Activated CD8-positive, alpha-beta memory T cell treated with anti-CD3 and anti-CD28 coated beads for 36 hours (primary cell): ENCODE results near the gene SLC25A19. TPM values are rescaled to one million over a fixed set of nuclear protein-coding genes. Genes with fewer than 3 reads are reported as not detected.
"Not testable (repeated sequence)": the region's sequence is repeated elsewhere in the genome, so short reads cannot be mapped to it uniquely, and the experiment has no call there.

Source experiments
- CTCF ChIA-PET: fragments of 350-600 bp; sonication (Branson Sonifier 250); formaldehyde crosslinking; loops from one replicate; lab custom pipeline; 2021; ENCODE audit warnings: antibody characterized with exemption; lab: Charles Lee
- POLR2A ChIA-PET: fragments of 350-600 bp; sonication (Branson Sonifier 250); formaldehyde crosslinking; loops from one replicate; lab custom pipeline; 2021; ENCODE audit warnings: antibody characterized with exemption; lab: Charles Lee
- total RNA-seq, 2 experiments: library from RNA; stranded (reverse); gene quantifications; one replicate each; pipeline ENCODE4 v1.2.3, GENCODE V29; 2021

Gene SLC25A19
- total RNA-seq, 2 experiments from 2014 or later = 136 to 141 TPM

- CTCF ChIA-PET = interaction anchor here (0.5 to 4.3 kb wide), 10 partner anchors 10 to 151 kb away, joined by 3 to 50 read pairs (median 6); partner anchors contain the start of genes MIF4GD and SLC25A19
- POLR2A ChIA-PET = interaction anchor here (0.5 to 3.4 kb wide), 14 partner anchors 9 to 288 kb away, joined by 3 to 69 read pairs (median 5); partner anchors contain the start of genes GRB2, LLGL2, MIF4GD and NT5C
These were observed 27.7 kb downstream of the SLC25A19 start, which contains the start of the genes GGA3 and MRPS7 for GRCh38 chr17:75261336-75262111. GGA3 (minus strand) TSS chr17:75261606; CDS start chr17:75261587, 19 bp downstream. MRPS7 (plus strand) TSS chr17:75261879; CDS start chr17:75261901, 22 bp downstream.

GRCh38 chr17:75260641-75261335 lies 28.4 kb downstream of the SLC25A19 start:
- POLR2A ChIA-PET = interaction anchor here (0.5 to 3.4 kb wide), 17 partner anchors 9 to 287 kb away, joined by 3 to 69 read pairs (median 3); partner anchors contain the start of genes GRB2, MIF4GD, NT5C and SLC25A19
- CTCF ChIA-PET = interaction anchor here (0.8 to 4.3 kb wide), 8 partner anchors 9 to 28 kb away, joined by 4 to 50 read pairs (median 6); partner anchors contain the start of genes MIF4GD and SLC25A19

- POLR2A ChIA-PET, CTCF ChIA-PET: not testable (repeated sequence)
These were observed 32.0 kb downstream of the SLC25A19 start for GRCh38 chr17:75257228-75257627.

GRCh38 chr17:75255954-75256698 lies 33.1 kb downstream of the SLC25A19 start:
- CTCF ChIA-PET, POLR2A ChIA-PET: not testable (repeated sequence)

- ChIA-PET CTCF (interaction anchor here (0.7 to 5.1 kb wide), 3 partner anchors 8 to 12 kb away, joined by 3 to 21 read pairs (median 4); no protein-coding TSS in a partner anchor), POLR2A (interaction anchor here (0.6 to 0.7 kb wide), 2 partner anchors 9 to 773 kb away, joined by 3 to 4 read pairs; partner anchors contain the start of gene GGA3)
These were observed 37.0 kb downstream of the SLC25A19 start for GRCh38 chr17:75252039-75252816.

- POLR2A ChIA-PET = interaction anchor here (0.7 to 3.2 kb wide), 5 partner anchors 11 to 113 kb away, joined by 3 to 41 read pairs (median 6); partner anchors contain the start of genes GGA3, MIF4GD, MRPS7 and SLC25A19
- CTCF ChIA-PET = interaction anchor here (0.6 to 5.1 kb wide), 12 partner anchors 10 to 162 kb away, joined by 3 to 21 read pairs (median 4); partner anchors contain the start of genes GGA3, MIF4GD, MRPS7 and NT5C
These were observed 39.2 kb downstream of the SLC25A19 start for GRCh38 chr17:75250009-75250471.

GRCh38 chr17:75249564-75249963 lies 39.7 kb downstream of the SLC25A19 start:
- CTCF ChIA-PET = interaction anchor here (1.0 to 5.1 kb wide), 8 partner anchors 10 to 163 kb away, joined by 3 to 21 read pairs (median 4); partner anchors contain the start of genes GGA3, MRPS7, NT5C and SLC25A19
- POLR2A ChIA-PET = interaction anchor here (1.3 to 3.2 kb wide), 4 partner anchors 12 to 40 kb away, joined by 3 to 41 read pairs (median 10); partner anchors contain the start of genes GGA3, MIF4GD, MRPS7 and SLC25A19

GRCh38 chr17:75246404-75246803 lies 42.8 kb downstream of the SLC25A19 start:
- ChIA-PET CTCF (interaction anchor here (0.6 to 1.1 kb wide), 3 partner anchors 15 to 155 kb away, joined by 3 to 5 read pairs (median 3); partner anchors contain the start of genes GGA3 and MRPS7), POLR2A (no interaction called here)

- CTCF ChIA-PET = no interaction called here
- POLR2A ChIA-PET = no interaction called here
These were observed 44.2 kb downstream of the SLC25A19 start for GRCh38 chr17:75245011-75245410.

GRCh38 chr17:75244133-75244866 lies 44.9 kb downstream of the SLC25A19 start:
- ChIA-PET POLR2A (no interaction called here), CTCF (no interaction called here)

GRCh38 chr17:75242461-75243042 lies 46.7 kb downstream of the SLC25A19 start:
- CTCF ChIA-PET = interaction anchor here (0.5 to 4.4 kb wide), 6 partner anchors 19 to 170 kb away, joined by 3 to 39 read pairs (median 5); partner anchors contain the start of genes GGA3, MIF4GD and MRPS7

GRCh38 chr17:75241996-75242460 lies 47.2 kb downstream of the SLC25A19 start:
- CTCF ChIA-PET = interaction anchor here (0.5 to 5.1 kb wide), 7 partner anchors 13 to 171 kb away, joined by 3 to 39 read pairs (median 6); partner anchors contain the start of genes GGA3, MIF4GD and MRPS7
- POLR2A ChIA-PET = interaction anchor here (0.6 to 2.4 kb wide), 4 partner anchors 19 to 47 kb away, joined by 3 to 12 read pairs (median 5); partner anchors contain the start of genes GGA3, MIF4GD and MRPS7

More at GRCh38 chr17:75242461-75243042, 46.7 kb downstream of the SLC25A19 start:
- POLR2A ChIA-PET = interaction anchor here (0.6 to 2.4 kb wide), 5 partner anchors 18 to 64 kb away, joined by 3 to 12 read pairs (median 5); partner anchors contain the start of genes GGA3, MIF4GD and MRPS7

GRCh38 chr17:75241502-75241901 lies 47.7 kb downstream of the SLC25A19 start:
- ChIA-PET POLR2A (interaction anchor here (2.4 kb wide), 1 partner anchor 29 kb away, joined by 7 read pairs; the partner anchor contains the start of gene MIF4GD), CTCF (interaction anchor here (0.8 to 5.1 kb wide), 6 partner anchors 8 to 171 kb away, joined by 3 to 39 read pairs (median 18); partner anchors contain the start of genes GGA3, MIF4GD and MRPS7)

- CTCF ChIA-PET = interaction anchor here (0.9 to 5.1 kb wide), 8 partner anchors 9 to 171 kb away, joined by 3 to 39 read pairs (median 9); partner anchors contain the start of genes GGA3, MIF4GD and MRPS7
- POLR2A ChIA-PET = interaction anchor here (1.0 to 2.4 kb wide), 2 partner anchors 20 to 30 kb away, joined by 3 to 7 read pairs; partner anchors contain the start of genes GGA3 and MIF4GD
These were observed 48.1 kb downstream of the SLC25A19 start for GRCh38 chr17:75241143-75241430.
